NCI-H128 (cell line): Measurements from ENCODE around the gene IRX3.

ENCODE experiments used
- DNase-seq: peaks from one replicate; lab custom pipeline; 2025; ENCODE audit not compliant: unreplicated experiment; lab: John Stamatoyannopoulos, UW

IRX3 gene

GRCh38 chr16:54240271-54241129 is 46.1 kb downstream of the IRX3 start:
- no peak for DNase-seq

DNA sequence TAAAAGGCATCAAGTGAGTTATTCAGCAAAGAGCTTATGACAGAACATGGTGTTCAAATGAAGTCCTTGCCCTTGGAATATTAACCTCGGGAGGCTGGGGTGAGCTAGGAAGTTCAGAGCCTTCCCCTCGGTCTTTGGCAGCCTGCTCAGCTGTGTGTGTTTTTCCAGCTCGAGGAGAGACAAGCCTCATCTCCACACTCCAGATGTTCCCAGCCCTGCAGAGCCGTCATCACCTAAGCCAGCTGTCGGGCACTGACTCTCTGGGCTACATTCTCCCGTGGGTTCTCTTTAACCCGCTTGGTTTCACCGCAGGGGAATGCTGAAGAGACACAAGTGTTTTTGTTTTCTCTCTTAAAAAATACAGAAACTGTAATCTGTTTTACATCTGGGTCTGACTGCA is 47.1 kb downstream of the IRX3 start:
- no peak for DNase-seq

DNA sequence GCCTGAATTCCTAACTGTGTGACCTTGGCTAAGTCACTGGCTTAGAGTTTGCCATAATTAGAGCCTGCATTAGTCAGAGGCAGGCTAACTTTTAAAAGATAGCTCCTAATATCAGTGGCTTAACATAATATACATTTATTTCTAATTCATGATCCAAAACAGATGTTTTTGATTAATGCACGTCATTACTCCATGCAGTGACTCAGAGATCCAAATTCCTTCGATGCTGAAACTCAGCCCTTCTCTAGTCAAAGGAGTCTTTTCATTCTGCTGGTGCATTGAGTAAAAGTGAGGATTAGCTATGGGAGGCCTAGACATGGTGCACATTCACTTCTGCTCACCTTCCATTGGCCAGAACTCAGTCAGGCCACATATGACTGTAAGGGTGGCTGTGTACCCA is 49.8 kb downstream of the IRX3 start:
- no peak for DNase-seq

DNA sequence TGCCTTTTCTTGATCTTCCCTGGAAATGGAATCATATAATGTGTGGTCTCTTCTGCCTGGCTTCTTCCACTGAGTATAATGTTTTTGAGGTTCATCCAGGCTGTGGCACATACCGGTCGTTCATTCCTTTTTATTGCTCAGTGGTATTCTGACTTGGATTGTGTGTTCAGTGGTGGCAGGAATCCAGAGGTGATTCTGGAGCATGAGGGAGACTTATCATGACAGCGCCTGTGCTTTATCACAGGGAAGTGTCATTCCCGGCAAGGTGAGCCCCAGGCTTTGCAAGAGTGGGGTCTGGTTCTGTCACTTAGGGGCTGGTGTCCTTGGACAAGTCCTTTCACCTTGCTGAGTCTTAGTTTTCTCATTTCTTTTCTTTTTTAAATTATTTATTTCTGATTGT is 53.0 kb downstream of the IRX3 start:
- no peak for DNase-seq
